ENCODE measurements around the gene EML4. TPM values are rescaled to one million over a fixed set of nuclear protein-coding genes. Genes with fewer than 3 reads are reported as not detected.
"Not testable (repeated sequence)": the region's sequence is repeated elsewhere in the genome, so short reads cannot be mapped to it uniquely, and the experiment has no call there.

The EML4 gene
- total and polyA plus RNA-seq, 11 donors = 2.3 to 32.8 (median 5.6) TPM

GRCh38 chr2:42129487-42129852 lies 39.7 kb upstream of the EML4 start:
- Histone ChIP-seq H3K27me3 (no peaks in the 10 kb centered on the region), H3K27ac (peak overlapping the region in 1 of 12 donors; percentile 77), H3K4me1 (peaks cover 0 to 82% (median 26%) of the 10 kb centered on the region in 12 donors), H3K36me3 (no peaks in the 10 kb centered on the region), H3K4me3 (no peak overlapping the region), H3K9me3 (no peaks in the 10 kb centered on the region)
- intact Hi-C loops (cut with DNase I) = no loop called here
- no peak for DNase-seq
- TF ChIP-seq CTCF (IDR thresholded peaks at IDR 0.05) = no peak
- no peak for TF ChIP-seq POLR2A (IDR thresholded peaks at IDR 0.05)
- no peak for ATAC-seq
- WGBS, 4 donors = 93 to 100% (median 95%) methylated on average over 1 of the region's 1 CpG

- WGBS, 4 donors = 91 to 99% (median 97%) methylated on average over 5 of the region's 5 CpGs
- Histone ChIP-seq H3K36me3 (no peaks in the 10 kb centered on the region), H3K27ac (no peak overlapping the region), H3K4me1 (peaks cover 0 to 79% (median 26%) of the 10 kb centered on the region in 12 donors), H3K4me3 (no peak overlapping the region), H3K9me3 (no peaks in the 10 kb centered on the region), H3K27me3 (no peaks in the 10 kb centered on the region)
- intact Hi-C loops (cut with DNase I) = loop anchor here in 2 of 10 donors (5.0 kb wide), 1 partner anchor 37 kb away; the partner anchor contains the start of gene EML4 (in 2 of the 2)
- ATAC-seq (no peak), DNase-seq (no peak)
- TF ChIP-seq CTCF (IDR thresholded peaks at IDR 0.05) = no peak
- TF ChIP-seq POLR2A (IDR thresholded peaks at IDR 0.05) = no peak
Observed at GRCh38 chr2:42129947-42130346, 39.2 kb upstream of the EML4 start.

GRCh38 chr2:42130858-42131257 lies 38.3 kb upstream of the EML4 start:
- H3K36me3 ChIP-seq, H3K27ac ChIP-seq, DNase-seq, H3K27me3 ChIP-seq, H3K4me3 ChIP-seq, ATAC-seq, H3K9me3 ChIP-seq: not testable (repeated sequence)
- intact Hi-C loops (cut with DNase I) = loop anchor here in 2 of 10 donors (5.0 kb wide), 1 partner anchor 36 kb away; the partner anchor contains the start of gene EML4 (in 2 of the 2)
- 97 to 98% (median 98%) methylated on average over 10 of the region's 10 CpGs for WGBS, 4 donors
- H3K4me1 ChIP-seq = peaks cover 0 to 79% (median 24%) of the 10 kb centered on the region in 12 donors

GRCh38 chr2:42132191-42132965 lies 36.8 kb upstream of the EML4 start:
- ATAC-seq = peak in 2 of 4 donors; percentile 12 to 17
- peak overlapping the region in 6 of 12 donors; percentile 11 to 37 (median 30) for H3K4me3 ChIP-seq
- intact Hi-C loops (cut with DNase I) = loop anchor here in 2 of 10 donors (5.0 kb wide), 1 partner anchor 35 kb away; the partner anchor contains the start of gene EML4 (in 2 of the 2)

More at GRCh38 chr2:42132191-42132965, 36.8 kb upstream of the EML4 start:
- TF ChIP-seq POLR2A (IDR thresholded peaks at IDR 0.05) (no peak), CTCF (IDR thresholded peaks at IDR 0.05) (no peak)
- DNase-seq = no peak
- Histone ChIP-seq H3K36me3 (no peaks in the 10 kb centered on the region), H3K27me3 (no peaks in the 10 kb centered on the region), H3K27ac (peak overlapping the region in 9 of 12 donors; percentile 8 to 84 (median 53)), H3K4me1 (peaks cover 0 to 79% (median 29%) of the 10 kb centered on the region in 12 donors), H3K9me3 (no peaks in the 10 kb centered on the region)
- 55 to 58% (median 58%) methylated on average over 8 of the region's 8 CpGs for WGBS, 4 donors

Data from heart left ventricle (tissue), 16 donors.